ENCODE results near the gene DPM3.

- no peak for TF ChIP-seq EZH2 (IDR thresholded peaks at IDR 0.05; ENCODE audit: low read depth)
- peak; percentile 56; the same call in 1 of the 2 replicates for TF ChIP-seq CTCF (conservative IDR thresholded peaks at IDR 0.05)
These were observed 46.3 kb downstream of the DPM3 start for GRCh38 chr1:155093911-155094621.
